GM19463 (cell line): ENCODE results near the gene ANKS4B.
"Not testable (repeated sequence)": the region's sequence is repeated elsewhere in the genome, so short reads cannot be mapped to it uniquely, and the experiment has no call there.

Source experiments
- ATAC-seq: cut with Tn5 transposase; IDR thresholded peaks from one replicate; pipeline ENCODE4 v1.9.1; 2021; ENCODE audit warnings: mild to moderate bottlenecking, moderate library complexity; ENCODE audit not compliant: unreplicated experiment

The ANKS4B gene

GRCh38 chr16:21262779-21263639 is 29.5 kb downstream of the ANKS4B start:
- ATAC-seq: no peak

GRCh38 chr16:21263640-21264570 is 30.4 kb downstream of the ANKS4B start:
- peak; percentile 67 for ATAC-seq

DNA sequence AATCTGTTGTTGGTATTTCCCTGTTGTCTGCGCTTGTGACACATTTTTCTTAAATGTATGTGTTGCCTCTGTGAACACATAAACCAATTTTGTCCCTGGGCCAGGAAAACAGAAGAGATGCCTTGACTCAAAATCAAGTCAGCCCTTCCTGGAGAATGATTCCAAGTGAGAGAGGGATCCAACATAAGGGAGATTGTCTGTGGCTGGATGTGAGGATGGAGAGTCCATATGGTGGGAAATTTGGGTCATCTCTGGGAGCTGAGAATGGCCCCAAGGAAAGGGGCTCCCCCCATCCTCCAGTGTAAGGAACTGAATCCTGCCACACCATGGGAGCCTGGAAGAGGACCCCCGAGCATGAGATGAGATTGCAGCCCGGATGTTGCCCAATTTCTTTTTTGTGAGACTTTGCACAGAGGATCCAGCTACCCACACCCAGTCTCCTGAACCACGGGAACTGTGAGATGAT is 31.1 kb downstream of the ANKS4B start:
- no peak for ATAC-seq

- ATAC-seq: no peak
These were observed 31.8 kb downstream of the ANKS4B start for GRCh38 chr16:21265104-21265837.

- no peak for ATAC-seq
These were observed 33.8 kb downstream of the ANKS4B start for GRCh38 chr16:21267298-21267697.

DNA sequence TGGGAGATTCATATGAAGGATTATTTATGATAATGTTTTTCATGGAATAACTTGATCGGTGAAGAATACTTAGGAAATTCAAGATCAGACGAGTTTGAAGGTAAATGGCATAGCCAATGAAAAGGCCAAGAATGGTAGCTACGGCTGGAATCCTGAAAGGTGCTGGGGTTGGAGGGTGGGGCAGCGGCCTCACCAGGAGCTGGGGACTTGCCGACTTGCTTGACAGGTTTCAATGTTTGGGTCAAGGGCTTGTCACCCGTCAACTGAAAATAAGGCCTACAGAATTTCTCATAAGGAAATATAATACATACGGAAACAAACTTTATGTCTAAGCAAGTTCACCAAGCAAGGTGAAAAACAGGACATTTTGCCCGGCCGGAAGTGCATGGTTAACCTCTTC is 34.7 kb downstream of the ANKS4B start:
- ATAC-seq: no peak

DNA sequence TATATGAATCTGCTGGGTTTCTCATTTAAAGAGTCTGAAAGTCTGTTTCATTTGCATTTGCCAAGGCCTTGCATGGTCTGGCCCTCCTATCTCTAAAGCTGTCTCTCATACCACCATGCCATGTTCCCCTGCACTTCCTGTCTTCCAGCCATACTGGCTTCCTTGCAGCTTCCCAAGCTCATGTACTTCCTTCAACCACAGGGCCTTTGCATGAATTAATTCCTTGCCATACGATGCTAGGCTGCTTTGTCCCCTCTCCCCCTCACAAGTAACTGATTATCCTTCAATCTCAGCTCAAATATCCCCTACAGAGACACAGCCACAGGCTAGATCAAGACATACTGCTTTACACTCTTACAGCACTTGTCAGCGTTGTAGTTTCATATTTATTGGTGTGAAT is 38.8 kb downstream of the ANKS4B start:
- no peak for ATAC-seq

DNA sequence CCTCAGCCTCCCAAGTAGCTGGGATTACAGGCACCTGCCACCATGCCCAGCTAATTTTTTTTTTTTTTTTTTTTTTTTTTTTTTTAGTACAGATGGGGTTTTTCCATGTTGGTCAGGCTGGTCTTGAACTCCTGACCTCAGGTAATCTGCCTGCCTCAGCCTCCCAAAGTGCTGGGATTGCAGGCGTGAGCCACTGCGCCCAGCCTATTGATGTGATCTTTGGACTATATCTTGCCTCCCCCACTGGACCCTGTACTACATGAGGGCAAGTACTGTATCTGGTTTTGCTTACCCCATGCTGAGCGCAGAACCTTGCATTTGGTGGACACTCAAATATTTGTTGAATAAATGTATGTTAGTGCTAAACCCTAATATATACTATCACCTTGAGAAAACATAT is 39.3 kb downstream of the ANKS4B start:
- ATAC-seq: not testable (repeated sequence)

- no peak for ATAC-seq
These were observed 40.8 kb downstream of the ANKS4B start for GRCh38 chr16:21274172-21274726.

GRCh38 chr16:21275529-21275928 is 42.0 kb downstream of the ANKS4B start:
- ATAC-seq: no peak

- no peak for ATAC-seq
These were observed 42.6 kb downstream of the ANKS4B start for GRCh38 chr16:21276090-21276489.

DNA sequence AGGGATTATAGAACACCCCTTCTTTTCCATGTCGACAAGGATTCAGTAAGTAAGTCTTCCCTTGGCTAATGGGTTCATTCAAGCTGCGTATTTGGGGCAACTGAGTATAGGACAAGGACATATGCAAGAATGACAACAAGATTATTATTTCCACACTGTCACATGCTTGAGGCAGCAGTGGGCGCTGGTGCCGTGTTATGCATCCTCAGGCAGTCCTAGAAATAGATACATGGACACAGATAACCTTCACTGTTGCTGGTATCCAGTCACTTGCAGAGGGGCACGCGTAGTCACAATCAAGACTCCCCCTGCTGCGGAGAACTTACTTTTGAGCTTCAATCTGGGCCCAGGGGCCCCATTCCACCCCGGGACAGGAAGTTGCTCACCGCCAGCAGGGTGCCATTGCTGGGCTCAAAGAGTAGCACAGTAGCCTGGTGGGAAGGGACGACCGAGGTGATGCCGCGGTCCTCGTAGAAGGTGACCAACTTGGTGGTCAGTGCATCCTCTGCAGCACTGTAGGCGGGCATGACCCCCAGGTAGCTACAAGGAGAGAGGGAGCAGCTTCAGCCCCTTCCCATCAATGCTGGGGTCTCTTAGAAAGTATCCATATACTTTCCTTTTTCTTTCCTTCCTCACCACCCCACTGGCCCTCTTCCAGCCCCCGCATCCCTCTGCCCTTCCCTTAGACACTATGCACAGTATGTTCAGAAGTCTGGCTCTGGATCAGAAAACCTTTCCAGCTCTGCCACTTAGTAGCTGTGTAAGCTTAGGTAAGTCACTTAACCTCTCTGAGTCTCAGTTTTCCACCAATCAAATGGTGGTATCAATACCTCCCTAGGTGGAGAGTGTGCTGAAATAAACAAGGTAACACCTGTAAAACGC is 43.8 kb downstream of the ANKS4B start:
- ATAC-seq: no peak

DNA sequence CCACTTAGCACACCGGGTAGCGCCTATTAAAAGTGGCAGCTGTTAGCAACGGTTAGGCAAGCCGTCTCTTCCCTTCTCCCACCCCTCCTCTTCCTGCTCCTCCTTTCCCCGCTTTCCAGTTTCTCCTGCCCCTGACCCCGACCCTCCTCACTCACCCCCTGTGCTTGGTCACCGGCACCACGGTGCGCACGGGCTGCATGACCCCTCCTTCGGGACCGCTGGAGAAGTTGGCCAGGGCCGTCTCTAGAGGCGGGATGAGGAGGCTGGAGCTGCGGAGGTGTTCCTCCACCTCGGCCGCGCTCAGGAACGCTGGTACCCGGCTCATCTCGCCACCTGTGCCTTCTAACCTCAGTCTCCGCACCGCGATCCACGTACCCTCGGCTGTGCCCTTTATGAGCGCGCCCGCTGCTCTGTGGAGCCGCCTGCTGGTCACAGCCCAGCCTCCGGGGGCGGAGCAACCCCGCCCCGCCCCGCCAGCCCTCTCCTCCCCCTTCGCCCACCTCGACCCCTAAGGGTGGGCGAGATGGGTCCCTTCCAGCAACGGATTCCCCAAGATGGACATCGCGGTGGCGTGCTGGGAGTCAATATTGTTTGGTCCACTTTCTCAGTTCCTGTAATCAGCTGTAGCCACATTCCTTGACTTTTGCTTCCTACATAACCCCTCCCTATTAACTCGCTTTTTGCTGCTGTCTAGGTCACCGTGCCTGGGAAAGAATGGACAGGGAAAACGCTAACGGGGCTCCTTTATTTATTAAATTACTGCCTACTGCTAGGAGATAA is 44.6 kb downstream of the ANKS4B start, which contains the start of gene CRYM:
Gene CRYM (minus strand): TSS at position 364 of the 780 bp plus-strand sequence. CDS start 39 bp downstream, at position 325.
- peak; percentile 68 for ATAC-seq

GRCh38 chr16:21279501-21279900 is 46.0 kb downstream of the ANKS4B start:
- no peak for ATAC-seq

DNA sequence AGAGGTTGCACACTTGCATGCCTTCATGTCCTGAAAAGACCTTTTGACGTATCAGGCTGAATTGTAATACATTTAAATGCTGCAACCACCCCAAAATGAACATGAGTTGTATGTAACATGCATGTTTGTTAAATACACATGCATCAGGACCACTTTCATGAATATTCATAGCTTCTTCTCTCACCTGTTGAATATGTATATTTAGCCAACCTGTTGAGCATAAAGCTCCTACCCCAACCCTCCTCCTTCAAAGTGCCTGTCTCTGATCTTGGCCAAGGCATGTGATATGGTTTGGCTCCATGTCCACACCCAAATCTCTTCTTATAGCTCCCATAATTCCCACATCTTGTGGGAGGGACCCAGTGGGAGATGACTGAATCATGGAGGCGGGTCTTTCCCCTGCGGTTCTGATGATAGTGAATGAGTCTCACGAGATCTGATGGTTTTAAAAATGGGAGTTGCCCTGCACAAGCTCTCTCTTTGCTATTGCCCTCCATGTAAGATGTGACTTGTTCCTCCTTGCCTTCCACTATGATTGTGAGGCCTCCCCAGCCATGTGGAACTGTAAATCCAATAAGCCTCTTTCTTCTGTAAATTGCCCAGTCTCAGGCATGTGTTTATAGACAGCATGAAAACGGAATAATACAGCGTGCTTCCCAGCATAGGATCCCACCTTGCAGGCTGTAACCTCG is 48.3 kb downstream of the ANKS4B start:
- no peak for ATAC-seq

DNA sequence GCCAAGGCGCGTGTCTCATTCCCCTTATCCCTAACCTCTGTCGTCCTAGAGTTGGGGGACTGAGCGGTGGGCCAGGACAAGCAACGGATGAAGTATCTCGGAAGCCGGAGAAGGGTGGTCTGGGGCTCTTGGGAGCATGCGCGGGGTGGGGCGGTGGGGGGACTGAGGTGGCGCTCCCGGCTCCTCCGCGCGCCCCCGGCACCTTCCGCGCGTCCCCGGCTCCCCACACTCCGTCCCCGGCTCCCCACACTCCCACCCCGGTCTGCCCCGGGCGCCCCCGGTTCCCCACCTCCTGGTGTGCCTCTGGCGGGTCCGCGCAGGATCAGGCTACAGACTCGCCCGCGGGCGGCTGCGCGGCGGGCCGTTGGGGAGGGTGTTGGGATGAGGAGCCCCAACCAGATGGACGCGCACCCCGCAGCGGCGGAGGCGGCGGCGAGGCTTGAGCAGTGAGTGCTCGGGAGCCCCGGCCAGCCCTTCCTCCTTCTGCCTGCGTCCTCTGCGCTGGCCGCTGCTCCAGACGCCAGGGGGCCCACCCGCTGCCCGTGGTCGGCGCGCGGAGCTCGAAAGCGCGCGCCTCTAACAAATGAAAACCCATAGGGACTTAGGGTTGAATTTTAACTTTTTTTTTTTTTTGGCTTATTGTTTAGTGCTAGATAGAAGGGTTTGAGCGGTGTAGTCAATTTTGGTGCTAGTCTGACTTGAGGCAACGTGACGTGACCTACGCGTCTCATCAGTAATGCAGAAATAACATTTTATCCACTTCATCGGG is 50.2 kb downstream of the ANKS4B start:
- ATAC-seq: no peak

DNA sequence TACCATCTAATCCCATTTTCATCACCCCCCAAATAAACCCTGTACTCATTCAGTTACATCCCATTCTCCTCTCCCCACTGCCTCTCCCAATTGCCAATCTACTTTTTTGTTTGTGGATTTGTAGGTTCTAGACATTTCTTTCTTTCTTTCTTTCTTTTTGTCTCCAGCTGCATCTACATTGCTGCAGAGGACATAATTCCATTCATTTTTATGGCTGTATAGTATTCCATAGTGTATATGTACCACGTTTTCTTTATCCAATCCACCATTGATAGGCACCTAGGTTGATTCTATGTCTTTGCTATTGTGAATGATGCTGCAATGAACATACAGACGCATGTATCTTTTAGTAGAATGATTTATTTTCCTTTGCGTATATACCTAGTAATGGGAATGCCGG is 50.9 kb downstream of the ANKS4B start:
- no peak for ATAC-seq
